GM12878 (cell line): Measurements from ENCODE around the gene MPHOSPH9. TPM values are rescaled to one million over a fixed set of nuclear protein-coding genes. Genes with fewer than 3 reads are reported as not detected.

ENCODE experiments used
- ATAC-seq: fragments of 200-7000 bp; cut with Tn5 transposase; 3 replicates; pipeline ENCODE4 v1.9.1; 2020; ENCODE audit warnings: mild to moderate bottlenecking, moderate library complexity
- BruUV-seq: library from RNA; stranded (reverse); fragments of 400-500 nt; replicated peaks from 2 replicates; lab custom pipeline; 2021; lab: Mats Ljungman, UMichigan
- CTCF ChIA-PET: fragments of 300-600 bp; sonication (Branson Sonifier 250); formaldehyde crosslinking; extraction: SDS; loops from one replicate; lab custom pipeline; 2021; ENCODE audit warnings: inconsistent platforms; lab: Yijun Ruan, JAX
- POLR2A ChIA-PET: fragments of 350-600 bp; formaldehyde crosslinking; extraction: SDS; loops from one replicate; lab custom pipeline; 2021; ENCODE audit warnings: inconsistent platforms; lab: Charles Lee
- RAD21 ChIA-PET: fragments of 300-600 bp; sonication (Branson Sonifier 250); formaldehyde crosslinking; loops from one replicate; lab custom pipeline; 2023; ENCODE audit warnings: antibody characterized with exemption; ENCODE audit not compliant: unreplicated experiment; lab: Charles Lee
- SMC1A ChIA-PET: fragments of 300-600 bp; sonication (Branson Sonifier 250); formaldehyde crosslinking; loops from one replicate; lab custom pipeline; 2023; ENCODE audit not compliant: unreplicated experiment, uncharacterized antibody; lab: Charles Lee
- DNase-seq: peaks from one replicate; pipeline ENCODE4 v3.0.0-alpha.2; 2011; ENCODE audit warnings: low read depth, low spot score
- FAIRE-seq: peaks from 3 replicates; lab custom pipeline; 2011; peaks lifted over from hg19 to GRCh38; lab: Jason Lieb, UNC
- H2AFZ ChIP-seq: 2 replicates; pipeline ENCODE4 v1.6.0; 2011; ENCODE audit warnings: low read depth, low read length, control low read depth; ENCODE audit not compliant: control insufficient read depth
- H3K27ac ChIP-seq: 2 replicates; pipeline ENCODE4 v1.5.1; 2011; ENCODE audit warnings: control low read depth; ENCODE audit not compliant: control insufficient read depth, insufficient read depth
- H3K27me3 ChIP-seq, 2 experiments: replicated peaks in 1 of 2; 2 replicates each; pipeline versions ENCODE4 v1.6.0 to v1.6.1; 2011; ENCODE audit warnings: low read length in 1 of 2; ENCODE audit not compliant: control insufficient read depth in 2 of 2, insufficient read depth in 2 of 2
- H3K36me3 ChIP-seq, 2 experiments: 2 replicates each; pipeline ENCODE4 v1.5.1; 2011; ENCODE audit warnings: low read length in 1 of 2; ENCODE audit not compliant: control insufficient read depth in 2 of 2, insufficient read depth in 2 of 2
- H3K4me1 ChIP-seq: 2 replicates; pipeline ENCODE4 v1.6.1; 2011; ENCODE audit warnings: mild to moderate bottlenecking, low read length, moderate library complexity, mixed read lengths; ENCODE audit not compliant: control insufficient read depth, insufficient read depth
- H3K4me2 ChIP-seq: 2 replicates; pipeline ENCODE4 v1.6.0; 2011; ENCODE audit warnings: control low read depth; ENCODE audit not compliant: control insufficient read depth, insufficient read depth
- H3K4me3 ChIP-seq: fragments of 200-600 bp; sonication (generic); 2 replicates; pipeline ENCODE4 v1.5.1; 2016
- H3K79me2 ChIP-seq: 2 replicates; pipeline ENCODE4 v1.6.0; 2011; ENCODE audit warnings: low read length; ENCODE audit not compliant: control insufficient read depth, insufficient read depth
- H3K9ac ChIP-seq: 2 replicates; pipeline ENCODE4 v1.8.0; 2011; ENCODE audit warnings: low read length, control low read depth, mixed read lengths; ENCODE audit not compliant: control insufficient read depth, insufficient read depth
- H3K9me3 ChIP-seq: replicated peaks from 3 replicates; pipeline ENCODE4 v1.5.1; 2011; ENCODE audit warnings: mild to moderate bottlenecking, low read length; ENCODE audit not compliant: control insufficient read depth, insufficient read depth
- H4K20me1 ChIP-seq: 2 replicates; pipeline ENCODE4 v1.6.0; 2011; ENCODE audit not compliant: control insufficient read depth, insufficient read depth
- BHLHE40 ChIP-seq, 2 experiments: fragments of 450-650 bp in 1 of 2; IDR thresholded peaks; 2 replicates each; pipeline ENCODE4 v1.6.1; 2011 to 2017; ENCODE audit warnings: low read depth in 2 of 2, borderline replicate concordance in 1 of 2, improper control_type of control experiment in 1 of 2, low read length in 1 of 2, mild to moderate bottlenecking in 1 of 2
- CREB1 ChIP-seq: IDR thresholded peaks from 2 replicates; pipeline ENCODE4 v1.6.1; 2012; ENCODE audit warnings: low read depth, mild to moderate bottlenecking, inconsistent platforms
- CREM ChIP-seq: IDR thresholded peaks from 2 replicates; pipeline ENCODE4 v1.6.1; 2014; ENCODE audit warnings: antibody characterized with exemption, low read depth
- DPF2 ChIP-seq: fragments of 450-650 bp; IDR thresholded peaks from 2 replicates; pipeline ENCODE4 v1.6.1; 2017; ENCODE audit warnings: mild to moderate bottlenecking
- GATAD2B ChIP-seq: fragments of 450-650 bp; conservative IDR thresholded peaks from 2 replicates; pipeline ENCODE4 v1.6.1; 2017; ENCODE audit warnings: low read depth, mild to moderate bottlenecking, moderate library complexity
- HCFC1 ChIP-seq: fragments of 150-350 bp; IDR thresholded peaks from 2 replicates; pipeline ENCODE4 v1.6.1; 2014; ENCODE audit warnings: low read length
- IKZF2 ChIP-seq, 2 experiments: fragments of 450-650 bp; IDR thresholded peaks; 2 replicates each; pipeline ENCODE4 v1.6.1; 2017; ENCODE audit warnings: mild to moderate bottlenecking in 2 of 2, moderate library complexity in 2 of 2
- IRF4 ChIP-seq: IDR thresholded peaks from 2 replicates; pipeline ENCODE4 v1.6.1; 2011; ENCODE audit warnings: low read depth, low read length
- JUNB ChIP-seq: IDR thresholded peaks from 2 replicates; pipeline ENCODE4 v1.6.1; 2016; ENCODE audit warnings: antibody characterized with exemption, mild to moderate bottlenecking
- MTA3 ChIP-seq: IDR thresholded peaks from 2 replicates; pipeline ENCODE4 v1.6.1; 2012; ENCODE audit warnings: low read length, inconsistent platforms, borderline replicate concordance
- NR2F1 ChIP-seq: fragments of 450-650 bp; conservative IDR thresholded peaks from 2 replicates; pipeline ENCODE4 v1.6.1; 2017; ENCODE audit warnings: mild to moderate bottlenecking
- RAD51 ChIP-seq: fragments of 450-650 bp; IDR thresholded peaks from 2 replicates; pipeline ENCODE4 v1.6.1; 2016; ENCODE audit warnings: moderate library complexity, mild to moderate bottlenecking, inconsistent platforms
- REST ChIP-seq: IDR thresholded peaks from 2 replicates; pipeline ENCODE4 v1.6.1; 2012; ENCODE audit warnings: mild to moderate bottlenecking, low read depth, low read length
- RFX5 ChIP-seq: IDR thresholded peaks from 2 replicates; pipeline ENCODE4 v1.6.1; 2011; ENCODE audit warnings: low read depth, low read length, improper control_type of control experiment
- RUNX3 ChIP-seq: IDR thresholded peaks from 2 replicates; pipeline ENCODE4 v1.6.1; 2012; ENCODE audit warnings: low read length, inconsistent platforms
- SRF ChIP-seq, 2 experiments: IDR thresholded peaks; 2 replicates each; pipeline ENCODE4 v1.6.1; 2011; ENCODE audit warnings: low read depth in 2 of 2, low read length in 2 of 2, mild to moderate bottlenecking in 1 of 2, moderate library complexity in 1 of 2
- TCF12 ChIP-seq: IDR thresholded peaks from 2 replicates; pipeline ENCODE4 v1.6.1; 2011; ENCODE audit warnings: low read depth, mild to moderate bottlenecking, low read length
- TCF3 ChIP-seq: IDR thresholded peaks from 2 replicates; pipeline ENCODE4 v1.6.1; 2012; ENCODE audit warnings: low read depth, mild to moderate bottlenecking, low read length, borderline replicate concordance; ENCODE audit not compliant: insufficient read depth
- USF1 ChIP-seq: IDR thresholded peaks from 2 replicates; pipeline ENCODE4 v1.6.1; 2011; ENCODE audit warnings: borderline replicate concordance, low read depth, mild to moderate bottlenecking, moderate library complexity, mixed read lengths, low read length; ENCODE audit not compliant: insufficient read depth; ENCODE audit errors: extremely low read length
- YY1 ChIP-seq: IDR thresholded peaks from 2 replicates; pipeline ENCODE4 v1.6.1; 2011; ENCODE audit warnings: low read depth, mild to moderate bottlenecking, low read length
- ZNF274 ChIP-seq: IDR thresholded peaks from one replicate; pipeline ENCODE4 v1.8.0; 2011; ENCODE audit not compliant: insufficient read length, insufficient read depth
- whole genome bisulfite sequencing: methylation state at CpG from one replicate; pipeline ENCODE4 v1.1.6; 2016; ENCODE audit warnings: low lambda C conversion rate; ENCODE audit not compliant: insufficient replicate concordance, insufficient coverage; ENCODE audit errors: missing lambda C conversion rate; 5-methylcytosine and 5-hydroxymethylcytosine counted together
- in situ Hi-C: fragments of 300-500 bp; cut with MboI; formaldehyde crosslinking; loops from 9 replicates; pipeline ENCODE4 v1.14.3; 2018; ENCODE audit warnings: mixed read lengths
- intact Hi-C: fragments of 100-400 bp; cut with micrococcal nuclease; formaldehyde crosslinking; loops from one replicate; pipeline ENCODE4 v1.14.2; 2022; ENCODE audit not compliant: unreplicated experiment
- polyA plus RNA-seq, 11 experiments: library from polyadenylated mRNA; depleted of rRNA in 4 of 11; unstranded in 6 of 11; stranded (reverse) in 5 of 11; fragments of >200 nt; fragmentation: Nextera tagmentation in 4 of 11; fragmentation: Illumina TruSeq in 1 of 11; extraction: Ambion mirVana in 4 of 11; extraction: Trizol in 1 of 11; gene quantifications; 1 replicate in 1 of 11; 2 replicates in 10 of 11; pipeline versions ENCODE4 v1.2.1 to v1.2.3, GENCODE V29; 2011 to 2016; ENCODE audit warnings: inconsistent platforms in 2 of 11, missing spikeins in 2 of 11, low read depth in 1 of 11
- total RNA-seq, 4 experiments: library from RNA; depleted of rRNA in 3 of 4; stranded (reverse); fragments of >200 nt in 3 of 4; fragmentation: Illumina TruSeq in 1 of 4; extraction: Trizol in 1 of 4; gene quantifications; 2 replicates each; pipeline versions ENCODE4 v1.2.1 to v1.2.3, GENCODE V29; 2013 to 2021

The MPHOSPH9 gene
- total and polyA plus RNA-seq, 10 of the 15 experiments (the other 5 are each of a cell fraction or from before 2014, with no cell fraction given) = 11.5 to 72.2 (median 45.7) TPM

- DNase-seq (peak; percentile 57), FAIRE-seq (peak; percentile 94), ATAC-seq (peak; percentile 92)
- ChIA-PET RAD21 (no interaction called here), POLR2A (no interaction called here), SMC1A (interaction anchor here (0.7 to 1.3 kb wide), 3 partner anchors 11 to 118 kb away, joined by 3 to 4 read pairs (median 3); no protein-coding TSS in a partner anchor), CTCF (no interaction called here)
- no peak overlapping the region for H3K27ac ChIP-seq
- peak overlapping the region; percentile 7; the same call in 1 of the 2 replicates for H3K4me2 ChIP-seq
- 1% methylated on average over 7 of the region's 7 CpGs for WGBS
- no peak overlapping the region for H3K4me3 ChIP-seq
- TF ChIP-seq BHLHE40 (IDR thresholded peaks at IDR 0.05; ENCODE audit: borderline replicate concordance in 1 of 2, low read depth in 2 of 2, low read length in 1 of 2) (peak; percentile 42 to 73; a peak in 3 of 4 replicates), USF1 (peak; percentile 51), CREM (peak; percentile 69), HCFC1 (no peak), REST (no peak), JUNB (peak; percentile 79), RAD51 (peak; percentile 49; the same call in 1 of the 2 replicates), CREB1 (peak; percentile 75), TCF3 (peak; percentile 91), ZNF274 (no peak), NR2F1 (peak; percentile 43; the same call in 1 of the 2 replicates), IRF4 (peak; percentile 63; the same call in 1 of the 2 replicates), IKZF2 (IDR thresholded peaks at IDR 0.05) (0 out of 4 replicates have a peak, but pooled peaks of 1 of the 2 experiments have one; percentile 4), RFX5 (peak; percentile 93), SRF (IDR thresholded peaks at IDR 0.05; ENCODE audit: low read depth in 2 of 2, low read length in 2 of 2) (peak; percentile 48 to 54; a peak in 1 of 4 replicates), GATAD2B (no peak), RUNX3 (peak; percentile 50), TCF12 (peak; percentile 91), DPF2 (peak; percentile 41; the same call in 1 of the 2 replicates), YY1 (0 out of 2 replicates have a peak, but pooled peaks have one; percentile 22), MTA3 (no peak)
- BruUV-seq = no TSS peak
- H3K36me3 ChIP-seq = no peaks in the 10 kb centered on the region
- H3K9ac ChIP-seq = no peak overlapping the region
- in situ Hi-C loops (no loop called here), intact Hi-C loops (no loop called here)
- H3K4me1 ChIP-seq = peaks cover 26% of the 10 kb centered on the region
- no peaks in the 10 kb centered on the region for H3K79me2 ChIP-seq
- H3K9me3 ChIP-seq = no peaks in the 10 kb centered on the region
- no peaks in the 10 kb centered on the region for H4K20me1 ChIP-seq
- no peaks in the 10 kb centered on the region for H3K27me3 ChIP-seq
- peak overlapping the region; percentile 10; the same call in 1 of the 2 replicates for H2AFZ ChIP-seq
Measured at GRCh38 chr12:123119808-123120207, 113.1 kb downstream of the MPHOSPH9 start.
